ENCODE data around the gene PARVA.
"Not testable (repeated sequence)": the region's sequence is repeated elsewhere in the genome, so short reads cannot be mapped to it uniquely, and the experiment has no call there.

DNA sequence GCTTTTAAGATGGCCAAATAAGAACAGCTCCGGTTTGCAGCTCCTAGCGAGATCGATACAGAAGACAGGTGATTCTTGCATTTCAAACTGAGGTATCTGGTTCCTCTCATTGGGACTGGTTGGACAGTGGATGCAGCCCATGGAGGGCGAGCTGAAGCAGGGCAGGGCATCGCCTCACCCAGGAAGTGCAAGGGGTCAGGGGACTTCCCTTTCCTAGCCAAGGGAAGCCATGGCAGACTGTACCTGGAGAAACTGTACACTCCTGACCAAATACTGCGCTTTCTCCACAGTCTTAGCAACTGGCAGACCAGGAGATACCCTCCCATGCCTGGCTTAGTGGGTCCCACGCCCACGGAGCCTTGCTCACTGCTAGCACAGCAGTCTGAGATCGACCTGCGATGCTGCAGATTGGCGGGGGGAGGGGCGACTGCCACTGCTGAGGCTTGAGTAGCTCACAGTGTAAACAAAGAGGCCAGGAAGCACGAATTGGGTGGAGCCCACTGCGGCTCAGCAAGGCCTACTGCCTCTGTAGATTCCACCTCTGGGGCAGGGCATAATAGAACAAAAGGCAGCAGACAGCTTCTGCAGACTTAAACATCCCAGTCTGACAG lies 11.3 kb upstream of the PARVA start:
- TF ChIP-seq, protein P1, sequence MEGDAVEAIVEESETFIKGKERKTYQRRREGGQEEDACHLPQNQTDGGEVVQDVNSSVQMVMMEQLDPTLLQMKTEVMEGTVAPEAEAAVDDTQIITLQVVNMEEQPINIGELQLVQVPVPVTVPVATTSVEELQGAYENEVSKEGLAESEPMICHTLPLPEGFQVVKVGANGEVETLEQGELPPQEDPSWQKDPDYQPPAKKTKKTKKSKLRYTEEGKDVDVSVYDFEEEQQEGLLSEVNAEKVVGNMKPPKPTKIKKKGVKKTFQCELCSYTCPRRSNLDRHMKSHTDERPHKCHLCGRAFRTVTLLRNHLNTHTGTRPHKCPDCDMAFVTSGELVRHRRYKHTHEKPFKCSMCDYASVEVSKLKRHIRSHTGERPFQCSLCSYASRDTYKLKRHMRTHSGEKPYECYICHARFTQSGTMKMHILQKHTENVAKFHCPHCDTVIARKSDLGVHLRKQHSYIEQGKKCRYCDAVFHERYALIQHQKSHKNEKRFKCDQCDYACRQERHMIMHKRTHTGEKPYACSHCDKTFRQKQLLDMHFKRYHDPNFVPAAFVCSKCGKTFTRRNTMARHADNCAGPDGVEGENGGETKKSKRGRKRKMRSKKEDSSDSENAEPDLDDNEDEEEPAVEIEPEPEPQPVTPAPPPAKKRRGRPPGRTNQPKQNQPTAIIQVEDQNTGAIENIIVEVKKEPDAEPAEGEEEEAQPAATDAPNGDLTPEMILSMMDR (IDR thresholded peaks at IDR 0.05), result not testable (repeated sequence)
- not testable (repeated sequence) for TF ChIP-seq POLR2A, POLR2AphosphoS5, EP300 (IDR thresholded peaks at IDR 0.05)

All from stomach (tissue), 4 donors.